Measurements from ENCODE around the gene RPP25.
"Not testable (repeated sequence)": the region's sequence is repeated elsewhere in the genome, so short reads cannot be mapped to it uniquely, and the experiment has no call there.

The RPP25 gene

DNA sequence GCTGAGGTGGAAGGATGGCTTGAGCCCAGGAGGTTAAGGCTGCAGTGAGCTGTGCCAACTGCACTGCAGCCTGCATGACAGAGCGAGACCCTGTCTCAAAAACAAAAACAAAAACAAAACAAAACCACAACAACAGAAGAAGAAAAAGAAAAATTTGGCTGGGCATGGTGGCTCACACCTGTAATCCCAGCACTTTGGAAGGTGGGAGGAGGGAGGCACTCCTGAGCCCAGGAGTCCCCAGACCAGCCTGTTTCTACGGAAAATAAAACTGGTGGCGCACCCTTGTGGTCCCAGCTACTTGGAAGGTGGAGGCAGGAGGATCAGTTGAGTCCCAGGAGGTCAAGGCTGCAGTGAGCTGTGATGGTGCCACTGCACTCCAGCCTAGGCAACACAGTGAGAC lies 21.4 kb downstream of the RPP25 start:
- not testable (repeated sequence) for H3K4me3 ChIP-seq (replicated peaks; ENCODE audit: low read depth, low read length); DNase-seq (ENCODE audit: extremely low read depth, insufficient read length); H3K36me3 ChIP-seq (ENCODE audit: control insufficient read depth, insufficient read depth, low read length); H3K27me3 ChIP-seq (replicated peaks; ENCODE audit: control insufficient read depth, insufficient read depth, low read length)
- TF ChIP-seq CTCF (IDR thresholded peaks at IDR 0.05; ENCODE audit: insufficient read depth, low read length, poor library complexity, severe bottlenecking) = peak; percentile 14

DNA sequence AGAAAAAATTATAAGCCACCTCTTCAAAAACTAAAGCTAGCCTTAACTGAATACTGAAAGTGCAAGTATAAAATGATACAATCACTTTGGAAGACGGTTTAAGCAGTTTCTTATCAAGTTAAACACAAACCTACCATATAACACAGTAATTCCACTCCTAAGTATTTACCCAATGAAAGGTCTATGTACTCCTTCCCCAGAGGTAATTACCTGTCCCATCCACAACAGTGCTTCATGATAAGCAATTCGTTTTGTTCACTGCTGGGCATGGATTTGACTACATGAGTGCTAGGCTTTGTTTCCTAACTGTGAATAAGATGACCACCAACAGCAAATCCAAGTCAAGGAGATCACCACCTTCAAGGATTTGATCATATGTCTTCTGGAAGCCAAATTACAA lies 23.0 kb downstream of the RPP25 start:
- no peak for DNase-seq (ENCODE audit: extremely low read depth, insufficient read length)
- H3K4me3 ChIP-seq (replicated peaks; ENCODE audit: low read depth, low read length) = no peak overlapping the region
- H3K36me3 ChIP-seq (ENCODE audit: control insufficient read depth, insufficient read depth, low read length) = peaks cover 5% of the 10 kb centered on the region
- no peaks in the 10 kb centered on the region for H3K27me3 ChIP-seq (replicated peaks; ENCODE audit: control insufficient read depth, insufficient read depth, low read length)
- TF ChIP-seq CTCF (IDR thresholded peaks at IDR 0.05; ENCODE audit: insufficient read depth, low read length, poor library complexity, severe bottlenecking) = no peak

- no peak for TF ChIP-seq CTCF (IDR thresholded peaks at IDR 0.05; ENCODE audit: insufficient read depth, low read length, poor library complexity, severe bottlenecking)
- H3K36me3 ChIP-seq (ENCODE audit: control insufficient read depth, insufficient read depth, low read length) = peaks cover 9% of the 10 kb centered on the region
Observed at GRCh38 chr15:74928771-74929198, 27.8 kb downstream of the RPP25 start.

GRCh38 chr15:74924525-74924924 lies 32.0 kb downstream of the RPP25 start:
- no peaks in the 10 kb centered on the region for H3K27me3 ChIP-seq (replicated peaks; ENCODE audit: control insufficient read depth, insufficient read depth, low read length)
- DNase-seq (ENCODE audit: extremely low read depth, insufficient read length) = no peak
- H3K4me3 ChIP-seq (replicated peaks; ENCODE audit: low read depth, low read length) = no peak overlapping the region
- peaks cover 14% of the 10 kb centered on the region for H3K36me3 ChIP-seq (ENCODE audit: control insufficient read depth, insufficient read depth, low read length)
- no peak for TF ChIP-seq CTCF (IDR thresholded peaks at IDR 0.05; ENCODE audit: insufficient read depth, low read length, poor library complexity, severe bottlenecking)

More at GRCh38 chr15:74928771-74929198, 27.8 kb downstream of the RPP25 start:
- Histone ChIP-seq H3K4me3 (replicated peaks; ENCODE audit: low read depth, low read length) (no peak overlapping the region), H3K27me3 (replicated peaks; ENCODE audit: control insufficient read depth, insufficient read depth, low read length) (no peaks in the 10 kb centered on the region)
- DNase-seq (ENCODE audit: extremely low read depth, insufficient read length) = no peak

- Histone ChIP-seq H3K27me3 (replicated peaks; ENCODE audit: control insufficient read depth, insufficient read depth, low read length) (no peaks in the 10 kb centered on the region), H3K36me3 (ENCODE audit: control insufficient read depth, insufficient read depth, low read length) (peaks cover 20% of the 10 kb centered on the region), H3K4me3 (replicated peaks; ENCODE audit: low read depth, low read length) (no peak overlapping the region)
- TF ChIP-seq CTCF (IDR thresholded peaks at IDR 0.05; ENCODE audit: insufficient read depth, low read length, poor library complexity, severe bottlenecking) = no peak
- no peak for DNase-seq (ENCODE audit: extremely low read depth, insufficient read length)
Observed at GRCh38 chr15:74920456-74920855, 36.1 kb downstream of the RPP25 start.

DNA sequence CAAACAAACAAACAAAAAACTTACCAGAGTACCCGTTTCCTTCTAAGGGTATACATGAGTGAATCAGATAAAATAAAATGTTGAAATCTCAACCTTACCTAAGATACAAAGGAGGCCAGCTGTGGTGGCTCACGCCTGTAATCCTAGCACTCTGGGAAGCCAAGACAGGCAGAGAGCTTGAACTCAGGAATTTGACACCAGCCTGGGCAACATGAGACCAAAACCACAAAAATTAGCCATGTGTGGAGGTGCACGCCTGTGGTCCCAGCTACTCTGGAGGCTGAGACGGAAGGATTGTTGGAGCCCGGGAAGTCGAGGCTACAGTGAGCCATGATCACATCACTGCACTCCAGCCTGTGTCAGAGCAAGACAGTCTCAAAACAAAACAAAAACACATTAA lies 38.9 kb downstream of the RPP25 start:
- no peak for TF ChIP-seq CTCF (IDR thresholded peaks at IDR 0.05; ENCODE audit: insufficient read depth, low read length, poor library complexity, severe bottlenecking)
- peaks cover 24% of the 10 kb centered on the region for H3K36me3 ChIP-seq (ENCODE audit: control insufficient read depth, insufficient read depth, low read length)
- H3K27me3 ChIP-seq (replicated peaks; ENCODE audit: control insufficient read depth, insufficient read depth, low read length) = no peaks in the 10 kb centered on the region
- H3K4me3 ChIP-seq (replicated peaks; ENCODE audit: low read depth, low read length) = no peak overlapping the region
- DNase-seq (ENCODE audit: extremely low read depth, insufficient read length) = no peak

GRCh38 chr15:74913799-74914198 lies 42.8 kb downstream of the RPP25 start:
- peaks cover 19% of the 10 kb centered on the region for H3K36me3 ChIP-seq (ENCODE audit: control insufficient read depth, insufficient read depth, low read length)
- DNase-seq (ENCODE audit: extremely low read depth, insufficient read length); H3K4me3 ChIP-seq (replicated peaks; ENCODE audit: low read depth, low read length); H3K27me3 ChIP-seq (replicated peaks; ENCODE audit: control insufficient read depth, insufficient read depth, low read length): not testable (repeated sequence)

All from GM06990 (cell line).